GM18507 (cell line): ENCODE results near the gene DES.

ENCODE experiments used
- DNase-seq: peaks from one replicate; pipeline ENCODE4 v3.0.0; 2011; ENCODE audit warnings: low read depth; ENCODE audit not compliant: insufficient read length; ENCODE audit errors: extremely low spot score
- FAIRE-seq: peaks from 2 replicates; lab custom pipeline; 2011; peaks lifted over from hg19 to GRCh38; lab: Jason Lieb, UNC

Gene DES

GRCh38 chr2:219416938-219417337 is 1.2 kb upstream of the DES start:
- FAIRE-seq (no peak), DNase-seq (no peak)

DNA sequence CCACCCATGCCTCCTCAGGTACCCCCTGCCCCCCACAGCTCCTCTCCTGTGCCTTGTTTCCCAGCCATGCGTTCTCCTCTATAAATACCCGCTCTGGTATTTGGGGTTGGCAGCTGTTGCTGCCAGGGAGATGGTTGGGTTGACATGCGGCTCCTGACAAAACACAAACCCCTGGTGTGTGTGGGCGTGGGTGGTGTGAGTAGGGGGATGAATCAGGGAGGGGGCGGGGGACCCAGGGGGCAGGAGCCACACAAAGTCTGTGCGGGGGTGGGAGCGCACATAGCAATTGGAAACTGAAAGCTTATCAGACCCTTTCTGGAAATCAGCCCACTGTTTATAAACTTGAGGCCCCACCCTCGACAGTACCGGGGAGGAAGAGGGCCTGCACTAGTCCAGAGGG is 803 bp upstream of the DES start:
- FAIRE-seq (no peak), DNase-seq (no peak)

- DNase-seq (no peak), FAIRE-seq (no peak)
Measured at GRCh38 chr2:219419012-219419324, 791 bp downstream of the DES start.

GRCh38 chr2:219419331-219420197 is 1.4 kb downstream of the DES start:
- FAIRE-seq (no peak), DNase-seq (no peak)

DNA sequence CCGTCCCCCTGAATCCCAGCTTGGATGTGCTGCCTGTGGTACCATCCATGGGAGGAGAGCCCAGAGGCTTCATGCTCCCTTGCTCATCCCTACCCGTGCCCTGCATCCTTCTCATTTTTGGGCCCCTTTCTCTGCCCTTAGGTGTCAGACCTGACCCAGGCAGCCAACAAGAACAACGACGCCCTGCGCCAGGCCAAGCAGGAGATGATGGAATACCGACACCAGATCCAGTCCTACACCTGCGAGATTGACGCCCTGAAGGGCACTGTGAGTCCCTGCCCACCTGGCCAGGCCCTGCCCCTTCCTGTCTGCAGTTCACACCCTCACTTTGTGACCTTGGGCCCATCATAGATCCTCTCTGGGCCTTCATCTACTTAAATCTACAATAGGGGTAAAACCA is 2.5 kb downstream of the DES start:
- DNase-seq (no peak), FAIRE-seq (no peak)

DNA sequence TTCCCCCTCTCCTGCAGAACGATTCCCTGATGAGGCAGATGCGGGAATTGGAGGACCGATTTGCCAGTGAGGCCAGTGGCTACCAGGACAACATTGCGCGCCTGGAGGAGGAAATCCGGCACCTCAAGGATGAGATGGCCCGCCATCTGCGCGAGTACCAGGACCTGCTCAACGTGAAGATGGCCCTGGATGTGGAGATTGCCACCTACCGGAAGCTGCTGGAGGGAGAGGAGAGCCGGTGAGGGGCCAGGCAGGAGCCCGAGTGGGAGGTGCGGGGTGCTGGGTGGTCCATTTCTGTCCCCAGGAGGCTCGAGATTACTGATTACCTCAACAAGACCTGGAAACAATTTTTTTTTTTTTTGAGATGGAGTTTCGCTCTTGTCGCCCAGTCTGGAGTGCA is 3.1 kb downstream of the DES start:
- FAIRE-seq (no peak), DNase-seq (no peak)

GRCh38 chr2:219422952-219423534 is 4.9 kb downstream of the DES start:
- no peak for DNase-seq
- FAIRE-seq: no peak

DNA sequence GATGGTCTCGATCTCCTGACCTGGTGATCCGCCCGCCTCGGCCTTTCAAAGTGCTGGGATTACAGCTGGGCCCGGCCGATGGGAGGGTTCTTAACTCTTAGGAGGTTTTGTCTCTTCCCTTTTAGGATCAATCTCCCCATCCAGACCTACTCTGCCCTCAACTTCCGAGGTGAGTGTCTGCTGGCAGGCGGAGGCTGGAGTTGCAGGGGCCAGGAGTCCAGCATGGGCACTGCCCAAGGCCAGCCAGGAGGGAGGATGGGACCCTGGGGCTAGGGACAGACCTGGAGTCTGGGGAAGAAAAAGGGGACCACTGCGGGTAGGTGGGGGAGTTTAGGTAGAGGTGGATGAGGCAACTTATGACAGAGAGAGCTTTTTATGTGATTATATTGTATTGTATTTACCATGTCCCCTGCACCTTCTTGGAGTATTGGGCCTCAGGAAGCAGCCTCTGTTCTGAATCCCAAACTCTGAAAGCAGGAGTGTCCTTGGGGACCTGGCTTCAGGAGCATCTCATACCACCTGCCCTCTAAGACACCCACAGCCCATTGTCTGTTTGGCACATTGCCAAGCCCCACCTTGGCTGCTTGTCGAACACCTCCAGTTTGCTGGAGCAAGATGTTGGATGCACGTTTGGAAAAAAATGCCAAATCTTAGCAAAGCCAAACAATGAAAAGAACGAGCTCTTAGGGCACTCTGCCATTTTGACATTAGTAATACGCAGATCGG is 5.6 kb downstream of the DES start:
- FAIRE-seq: no peak
- no peak for DNase-seq

DNA sequence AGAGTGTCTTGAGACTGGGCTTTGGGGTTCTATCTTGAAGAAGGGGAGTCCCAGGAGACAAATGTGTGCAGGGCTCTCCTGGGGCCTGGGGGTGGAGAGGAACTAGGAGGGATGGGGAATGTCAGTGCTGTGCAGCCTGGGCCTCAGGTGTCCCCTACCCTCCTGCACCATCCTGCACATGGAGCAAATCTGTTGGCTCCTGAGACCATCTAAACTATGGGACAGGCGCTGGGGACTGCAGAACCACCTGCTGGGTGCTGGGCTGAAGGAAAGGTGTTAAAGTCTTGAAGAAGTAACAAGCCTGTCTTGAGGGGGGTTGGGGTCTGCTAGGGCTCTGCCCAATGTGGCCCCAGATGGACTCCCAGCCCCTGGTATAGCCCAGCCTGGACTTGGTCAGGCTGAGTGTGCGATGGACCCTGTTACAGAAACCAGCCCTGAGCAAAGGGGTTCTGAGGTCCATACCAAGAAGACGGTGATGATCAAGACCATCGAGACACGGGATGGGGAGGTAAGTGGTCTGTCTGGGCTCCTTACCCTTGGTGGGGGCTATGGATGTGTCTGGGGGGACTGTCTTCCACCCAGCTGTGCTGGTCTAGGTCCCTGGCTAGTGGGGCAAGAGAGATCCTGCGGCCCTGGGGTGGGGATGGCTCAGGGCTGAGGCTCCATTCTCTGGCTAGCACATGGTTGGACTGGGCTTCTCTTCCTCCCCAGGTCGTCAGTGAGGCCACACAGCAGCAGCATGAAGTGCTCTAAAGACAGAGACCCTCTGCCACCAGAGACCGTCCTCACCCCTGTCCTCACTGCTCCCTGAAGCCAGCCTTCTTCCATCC is 7.3 kb downstream of the DES start:
- FAIRE-seq: no peak
- DNase-seq: no peak

DNA sequence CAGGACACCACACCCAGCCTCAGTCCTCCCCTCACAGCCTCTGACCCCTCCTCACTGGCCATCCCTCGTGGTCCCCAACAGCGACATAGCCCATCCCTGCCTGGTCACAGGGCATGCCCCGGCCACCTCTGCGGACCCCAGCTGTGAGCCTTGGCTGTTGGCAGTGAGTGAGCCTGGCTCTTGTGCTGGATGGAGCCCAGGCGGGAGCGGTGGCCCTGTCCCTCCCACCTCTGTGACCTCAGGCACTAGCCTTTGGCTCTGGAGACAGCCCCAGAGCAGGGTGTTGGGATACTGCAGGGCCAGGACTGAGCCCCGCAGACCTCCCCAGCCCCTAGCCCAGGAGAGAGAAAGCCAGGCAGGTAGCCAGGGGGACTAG is 7.9 kb downstream of the DES start:
- no peak for DNase-seq

GRCh38 chr2:219426534-219427136 is 8.5 kb downstream of the DES start:
- no peak for FAIRE-seq

More for the DNA sequence above, 7.9 kb downstream of the DES start:
- FAIRE-seq: no peak

DNA sequence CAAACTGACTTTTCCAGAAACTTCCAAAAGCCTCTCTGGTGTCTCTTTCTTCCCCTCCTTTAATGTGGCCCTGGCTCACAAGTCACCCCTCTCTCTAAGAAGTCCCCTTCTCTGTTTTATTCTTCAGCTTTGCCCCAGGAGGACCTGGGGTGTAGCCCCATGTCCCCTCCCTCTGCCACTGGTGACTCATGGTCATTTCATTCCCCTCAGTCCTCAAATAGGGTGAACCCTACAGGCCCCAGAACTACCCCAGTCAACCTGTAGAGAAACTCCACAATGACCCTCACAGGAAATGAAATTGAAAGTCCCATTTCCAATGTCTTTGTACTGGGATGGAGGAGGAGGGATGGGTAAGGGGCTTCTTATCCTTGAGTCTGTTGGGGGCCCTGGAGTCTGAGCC is 10.3 kb downstream of the DES start:
- DNase-seq: no peak

More at GRCh38 chr2:219426534-219427136, 8.5 kb downstream of the DES start:
- no peak for DNase-seq

GRCh38 chr2:219429958-219430606 is 11.9 kb downstream of the DES start:
- DNase-seq (no peak), FAIRE-seq (no peak)

More for the DNA sequence above, 10.3 kb downstream of the DES start:
- no peak for FAIRE-seq

GRCh38 chr2:219430633-219431615 is 12.7 kb downstream of the DES start:
- FAIRE-seq (no peak), DNase-seq (no peak)

- FAIRE-seq (no peak), DNase-seq (no peak)
Measured at GRCh38 chr2:219433666-219434467, 15.7 kb downstream of the DES start.

DNA sequence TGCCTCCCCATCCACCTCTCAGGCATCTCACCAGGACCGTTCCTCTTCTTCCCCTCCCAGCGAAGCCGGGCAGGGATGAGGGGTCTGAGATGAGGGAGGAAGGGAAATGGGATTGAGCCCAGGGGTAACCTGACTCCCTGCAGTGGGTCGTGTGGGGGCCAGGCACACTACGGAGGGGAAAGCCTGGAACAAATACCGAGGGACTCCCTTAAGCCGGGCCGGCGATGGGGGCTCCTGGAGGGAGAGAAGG is 16.2 kb downstream of the DES start:
- no peak for DNase-seq
- no peak for FAIRE-seq

DNA sequence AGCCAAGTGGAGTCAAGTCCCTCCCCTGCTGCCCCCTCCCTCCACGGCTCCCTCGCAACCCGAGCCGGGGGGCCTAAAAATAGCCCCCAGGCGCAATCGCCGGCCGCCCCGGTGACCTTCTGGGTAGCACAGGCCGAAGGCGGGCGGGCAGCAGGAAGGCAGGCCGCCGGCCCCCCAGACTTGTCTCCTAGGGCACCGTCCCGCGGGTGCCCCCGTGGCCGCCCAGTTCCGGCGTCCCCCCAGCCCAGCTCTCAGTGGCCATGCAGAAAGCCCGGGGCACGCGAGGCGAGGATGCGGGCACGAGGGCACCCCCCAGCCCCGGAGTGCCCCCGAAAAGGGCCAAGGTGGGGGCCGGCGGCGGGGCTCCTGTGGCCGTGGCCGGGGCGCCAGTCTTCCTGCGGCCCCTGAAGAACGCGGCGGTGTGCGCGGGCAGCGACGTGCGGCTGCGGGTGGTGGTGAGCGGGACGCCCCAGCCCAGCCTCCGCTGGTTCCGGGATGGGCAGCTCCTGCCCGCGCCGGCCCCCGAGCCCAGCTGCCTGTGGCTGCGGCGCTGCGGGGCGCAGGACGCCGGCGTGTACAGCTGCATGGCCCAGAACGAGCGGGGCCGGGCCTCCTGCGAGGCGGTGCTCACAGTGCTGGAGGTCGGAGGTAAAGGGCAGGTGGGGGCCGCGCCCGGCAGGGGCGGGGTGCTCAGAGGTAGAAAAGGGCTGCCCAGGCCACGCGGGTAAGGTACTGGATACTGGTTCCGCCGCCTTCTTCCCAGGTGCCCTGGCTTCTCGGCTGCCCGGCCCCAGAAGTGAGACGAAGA is 16.7 kb downstream of the DES start, which contains the start of gene SPEG:
Gene SPEG (plus strand): TSS at position 126 of the 808 bp plus-strand sequence. CDS start 135 bp downstream, at position 261.
- no peak for FAIRE-seq
- DNase-seq: no peak
